ENCODE measurements around the gene ARRB1.
"Not testable (repeated sequence)": the region's sequence is repeated elsewhere in the genome, so short reads cannot be mapped to it uniquely, and the experiment has no call there.

The ARRB1 gene

DNA sequence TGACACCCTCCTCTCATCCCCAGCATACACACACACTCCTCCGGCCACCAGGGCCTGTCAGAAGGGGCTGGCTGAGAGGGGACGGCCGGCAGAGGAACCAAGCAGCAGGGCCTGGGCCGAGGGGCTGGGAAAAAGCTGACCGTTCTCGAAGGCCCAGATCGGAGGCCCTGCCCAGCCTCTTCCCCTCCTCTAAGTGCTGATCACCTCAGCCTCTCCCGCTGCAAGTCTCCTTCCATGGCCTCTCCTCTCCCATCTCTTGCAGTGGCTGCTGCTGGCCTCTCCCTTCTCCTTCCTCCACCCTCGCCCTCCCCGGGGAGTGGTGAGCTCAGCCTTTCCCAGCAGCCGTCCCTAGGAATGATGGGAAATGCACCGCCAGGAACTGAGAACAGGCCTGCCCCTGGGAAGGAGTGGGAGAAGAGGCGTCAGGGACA, 39.6 kb downstream of the ARRB1 start:
- Histone ChIP-seq H3K4me3 (ENCODE audit: low read length) (no peak overlapping the region), H3K9me3 (ENCODE audit: control insufficient read depth, insufficient read depth, low read length) (no peaks in the 10 kb centered on the region), H3K27ac (ENCODE audit: low read length) (no peak overlapping the region), H3K4me1 (ENCODE audit: control insufficient read depth, insufficient read depth, low read length) (no peaks in the 10 kb centered on the region), H3K27me3 (ENCODE audit: control insufficient read depth, insufficient read depth, low read length) (no peaks in the 10 kb centered on the region), H3K36me3 (ENCODE audit: control insufficient read depth, insufficient read depth, low read length) (no peaks in the 10 kb centered on the region)
- no peak for DNase-seq (ENCODE audit: low read depth, low spot score)
- WGBS (ENCODE audit: insufficient coverage, insufficient read length): no CpG with 5 or more reads among the region's 13 CpGs

DNA sequence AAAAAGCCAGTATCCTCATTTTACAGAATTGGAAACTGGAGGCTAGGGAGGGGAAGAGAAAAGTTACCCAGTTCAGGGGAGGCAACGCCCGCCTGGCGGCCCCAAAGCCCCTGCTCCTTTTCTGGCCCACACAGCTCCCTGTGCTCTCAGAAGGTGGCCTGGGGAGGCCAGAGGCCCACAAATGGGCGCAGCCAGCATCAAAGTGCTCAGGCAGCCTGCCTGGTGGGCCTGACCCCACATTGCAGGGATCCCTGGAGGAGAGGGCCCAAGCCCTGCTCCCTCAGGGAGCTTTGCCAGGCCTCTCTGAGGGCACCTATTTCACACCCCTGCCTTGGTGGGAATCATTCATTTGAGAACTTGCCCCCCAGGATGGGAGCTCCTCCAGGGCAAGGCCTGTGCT, 42.5 kb downstream of the ARRB1 start:
- no peak overlapping the region for H3K4me3 ChIP-seq (ENCODE audit: low read length)
- no peaks in the 10 kb centered on the region for H3K36me3 ChIP-seq (ENCODE audit: control insufficient read depth, insufficient read depth, low read length)
- no CpG with 5 or more reads among the region's 4 CpGs for WGBS (ENCODE audit: insufficient coverage, insufficient read length)
- no peak overlapping the region for H3K27ac ChIP-seq (ENCODE audit: low read length)
- H3K4me1 ChIP-seq (ENCODE audit: control insufficient read depth, insufficient read depth, low read length): peaks cover 2% of the 10 kb centered on the region; the same call in 1 of the 2 replicates
- DNase-seq (ENCODE audit: low read depth, low spot score): no peak
- H3K9me3 ChIP-seq (ENCODE audit: control insufficient read depth, insufficient read depth, low read length): no peaks in the 10 kb centered on the region
- no peaks in the 10 kb centered on the region for H3K27me3 ChIP-seq (ENCODE audit: control insufficient read depth, insufficient read depth, low read length)

DNA sequence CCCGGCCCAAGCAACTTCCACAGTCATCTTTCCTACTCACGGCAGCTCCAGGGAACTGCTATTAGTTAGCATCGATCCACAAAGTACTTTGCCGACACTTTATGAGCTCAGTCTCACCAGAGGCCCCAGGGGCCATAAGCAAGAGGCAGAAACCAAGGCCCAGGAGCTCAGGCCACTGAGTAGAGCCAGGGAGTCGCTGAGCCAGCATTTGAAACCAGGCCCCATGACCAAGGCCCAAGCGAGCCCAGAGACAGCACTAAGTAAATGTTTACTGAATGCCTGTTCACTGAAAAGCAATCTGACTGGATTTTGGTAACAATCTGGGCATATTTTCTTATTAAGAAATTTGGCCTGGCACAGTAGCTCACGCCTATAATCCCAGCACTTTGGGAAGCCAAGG, 43.3 kb downstream of the ARRB1 start:
- no CpG with 5 or more reads among the region's 7 CpGs for WGBS (ENCODE audit: insufficient coverage, insufficient read length)
- Histone ChIP-seq H3K4me1 (ENCODE audit: control insufficient read depth, insufficient read depth, low read length) (peaks cover 6% of the 10 kb centered on the region), H3K27me3 (ENCODE audit: control insufficient read depth, insufficient read depth, low read length) (no peaks in the 10 kb centered on the region), H3K4me3 (ENCODE audit: low read length) (no peak overlapping the region), H3K36me3 (ENCODE audit: control insufficient read depth, insufficient read depth, low read length) (no peaks in the 10 kb centered on the region), H3K27ac (ENCODE audit: low read length) (no peak overlapping the region), H3K9me3 (ENCODE audit: control insufficient read depth, insufficient read depth, low read length) (no peaks in the 10 kb centered on the region)
- DNase-seq (ENCODE audit: low read depth, low spot score): no peak

DNA sequence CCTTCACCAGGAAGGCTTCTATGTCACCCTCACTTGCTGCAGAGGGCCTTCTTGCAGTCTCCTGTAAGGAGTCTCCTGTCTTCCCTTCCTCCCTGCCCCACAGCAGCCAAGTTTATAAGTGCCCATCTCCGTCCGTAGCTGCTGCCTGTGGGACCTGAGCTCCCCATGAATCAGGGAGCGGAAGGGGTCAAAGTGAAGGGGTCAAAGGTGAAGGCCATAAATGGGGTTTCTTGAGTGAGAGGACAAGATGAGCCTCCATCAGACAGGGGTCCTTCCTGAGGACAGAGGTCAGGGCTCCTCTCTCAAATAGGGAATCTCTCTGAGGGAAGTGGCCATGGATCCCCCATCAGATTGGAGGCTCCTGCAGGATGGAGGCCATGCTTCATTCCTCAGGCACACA, 44.4 kb downstream of the ARRB1 start:
- Histone ChIP-seq H3K36me3 (ENCODE audit: control insufficient read depth, insufficient read depth, low read length) (no peaks in the 10 kb centered on the region), H3K4me1 (ENCODE audit: control insufficient read depth, insufficient read depth, low read length) (peaks cover 6% of the 10 kb centered on the region), H3K27me3 (ENCODE audit: control insufficient read depth, insufficient read depth, low read length) (no peaks in the 10 kb centered on the region), H3K4me3 (ENCODE audit: low read length) (no peak overlapping the region), H3K27ac (ENCODE audit: low read length) (no peak overlapping the region), H3K9me3 (ENCODE audit: control insufficient read depth, insufficient read depth, low read length) (no peaks in the 10 kb centered on the region)
- DNase-seq (ENCODE audit: low read depth, low spot score): no peak
- no CpG with 5 or more reads among the region's 3 CpGs for WGBS (ENCODE audit: insufficient coverage, insufficient read length)

- Histone ChIP-seq H3K27ac (ENCODE audit: low read length) (no peak overlapping the region), H3K4me1 (ENCODE audit: control insufficient read depth, insufficient read depth, low read length) (peaks cover 6% of the 10 kb centered on the region), H3K9me3 (ENCODE audit: control insufficient read depth, insufficient read depth, low read length) (no peaks in the 10 kb centered on the region), H3K27me3 (ENCODE audit: control insufficient read depth, insufficient read depth, low read length) (no peaks in the 10 kb centered on the region), H3K4me3 (ENCODE audit: low read length) (no peak overlapping the region), H3K36me3 (ENCODE audit: control insufficient read depth, insufficient read depth, low read length) (no peaks in the 10 kb centered on the region)
- no peak for DNase-seq (ENCODE audit: low read depth, low spot score)
- WGBS (ENCODE audit: insufficient coverage, insufficient read length): no CpG with 5 or more reads among the region's 10 CpGs
Measured at GRCh38 chr11:75306529-75306928, 44.9 kb downstream of the ARRB1 start.

- Histone ChIP-seq H3K4me1 (ENCODE audit: control insufficient read depth, insufficient read depth, low read length) (peaks cover 6% of the 10 kb centered on the region), H3K27me3 (ENCODE audit: control insufficient read depth, insufficient read depth, low read length) (no peaks in the 10 kb centered on the region), H3K9me3 (ENCODE audit: control insufficient read depth, insufficient read depth, low read length) (no peaks in the 10 kb centered on the region), H3K4me3 (ENCODE audit: low read length) (no peak overlapping the region), H3K36me3 (ENCODE audit: control insufficient read depth, insufficient read depth, low read length) (no peaks in the 10 kb centered on the region), H3K27ac (ENCODE audit: low read length) (no peak overlapping the region)
- no peak for DNase-seq (ENCODE audit: low read depth, low spot score)
- no CpG with 5 or more reads among the region's 6 CpGs for WGBS (ENCODE audit: insufficient coverage, insufficient read length)
Measured at GRCh38 chr11:75305993-75306392, 45.5 kb downstream of the ARRB1 start.

GRCh38 chr11:75305452-75305851, 46.0 kb downstream of the ARRB1 start:
- no peak overlapping the region for H3K27ac ChIP-seq (ENCODE audit: low read length)
- H3K4me3 ChIP-seq (ENCODE audit: low read length): no peak overlapping the region
- H3K9me3 ChIP-seq (ENCODE audit: control insufficient read depth, insufficient read depth, low read length): no peaks in the 10 kb centered on the region
- no peaks in the 10 kb centered on the region for H3K27me3 ChIP-seq (ENCODE audit: control insufficient read depth, insufficient read depth, low read length)
- no peaks in the 10 kb centered on the region for H3K36me3 ChIP-seq (ENCODE audit: control insufficient read depth, insufficient read depth, low read length)
- WGBS (ENCODE audit: insufficient coverage, insufficient read length): no CpG with 5 or more reads among the region's 3 CpGs
- DNase-seq (ENCODE audit: low read depth, low spot score): no peak
- peaks cover 6% of the 10 kb centered on the region for H3K4me1 ChIP-seq (ENCODE audit: control insufficient read depth, insufficient read depth, low read length)

- H3K27me3 ChIP-seq (ENCODE audit: control insufficient read depth, insufficient read depth, low read length); H3K27ac ChIP-seq (ENCODE audit: low read length); DNase-seq (ENCODE audit: low read depth, low spot score); H3K4me1 ChIP-seq (ENCODE audit: control insufficient read depth, insufficient read depth, low read length); H3K4me3 ChIP-seq (ENCODE audit: low read length); H3K9me3 ChIP-seq (ENCODE audit: control insufficient read depth, insufficient read depth, low read length); H3K36me3 ChIP-seq (ENCODE audit: control insufficient read depth, insufficient read depth, low read length): not testable (repeated sequence)
- WGBS (ENCODE audit: insufficient coverage, insufficient read length): no CpG with 5 or more reads among the region's 4 CpGs
Measured at GRCh38 chr11:75304941-75305340, 46.5 kb downstream of the ARRB1 start.

DNA sequence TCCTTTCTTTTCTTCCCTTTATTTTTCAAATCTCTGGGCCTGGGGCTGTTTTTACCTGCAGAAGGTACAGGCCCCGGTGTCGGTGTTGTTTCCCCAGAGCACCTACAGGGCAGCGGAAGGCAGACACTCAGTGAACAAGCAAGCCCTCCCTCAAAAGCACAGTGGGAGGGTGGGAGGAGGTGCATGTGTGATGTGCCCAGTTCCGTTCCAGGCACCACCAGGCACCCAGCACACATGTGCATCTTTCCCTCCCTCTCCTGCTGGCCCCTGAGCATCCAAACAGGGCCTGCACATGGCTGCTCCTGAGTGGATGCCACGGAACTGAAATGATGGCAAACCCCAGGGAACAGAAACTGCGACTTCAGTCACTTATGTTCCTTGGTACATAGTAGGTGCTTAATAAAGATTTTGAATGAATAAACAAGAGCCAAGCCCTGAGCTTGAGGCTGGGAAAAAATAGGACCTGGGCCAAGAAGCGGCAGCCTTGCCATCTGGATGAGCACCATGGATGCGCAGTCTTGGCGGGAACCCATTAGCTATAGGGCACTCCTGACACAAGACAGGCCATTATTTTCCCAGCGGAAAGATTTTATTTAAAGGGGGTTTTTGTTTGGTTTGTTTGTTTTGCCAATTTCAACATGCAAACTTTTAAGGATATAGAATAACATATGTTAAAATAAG, 47.8 kb downstream of the ARRB1 start:
- Histone ChIP-seq H3K36me3 (ENCODE audit: control insufficient read depth, insufficient read depth, low read length) (no peaks in the 10 kb centered on the region), H3K4me3 (ENCODE audit: low read length) (no peak overlapping the region), H3K4me1 (ENCODE audit: control insufficient read depth, insufficient read depth, low read length) (peaks cover 6% of the 10 kb centered on the region), H3K27me3 (ENCODE audit: control insufficient read depth, insufficient read depth, low read length) (no peaks in the 10 kb centered on the region), H3K27ac (ENCODE audit: low read length) (no peak overlapping the region), H3K9me3 (ENCODE audit: control insufficient read depth, insufficient read depth, low read length) (no peaks in the 10 kb centered on the region)
- WGBS (ENCODE audit: insufficient coverage, insufficient read length): no CpG with 5 or more reads among the region's 10 CpGs
- no peak for DNase-seq (ENCODE audit: low read depth, low spot score)

- no peaks in the 10 kb centered on the region for H3K36me3 ChIP-seq (ENCODE audit: control insufficient read depth, insufficient read depth, low read length)
- DNase-seq (ENCODE audit: low read depth, low spot score): no peak
- WGBS (ENCODE audit: insufficient coverage, insufficient read length): no CpG with 5 or more reads among the region's 4 CpGs
- no peaks in the 10 kb centered on the region for H3K27me3 ChIP-seq (ENCODE audit: control insufficient read depth, insufficient read depth, low read length)
- no peak overlapping the region for H3K27ac ChIP-seq (ENCODE audit: low read length)
- peaks cover 6% of the 10 kb centered on the region for H3K4me1 ChIP-seq (ENCODE audit: control insufficient read depth, insufficient read depth, low read length)
- no peak overlapping the region for H3K4me3 ChIP-seq (ENCODE audit: low read length)
- H3K9me3 ChIP-seq (ENCODE audit: control insufficient read depth, insufficient read depth, low read length): no peaks in the 10 kb centered on the region
Measured at GRCh38 chr11:75302371-75302770, 49.1 kb downstream of the ARRB1 start.

DNA sequence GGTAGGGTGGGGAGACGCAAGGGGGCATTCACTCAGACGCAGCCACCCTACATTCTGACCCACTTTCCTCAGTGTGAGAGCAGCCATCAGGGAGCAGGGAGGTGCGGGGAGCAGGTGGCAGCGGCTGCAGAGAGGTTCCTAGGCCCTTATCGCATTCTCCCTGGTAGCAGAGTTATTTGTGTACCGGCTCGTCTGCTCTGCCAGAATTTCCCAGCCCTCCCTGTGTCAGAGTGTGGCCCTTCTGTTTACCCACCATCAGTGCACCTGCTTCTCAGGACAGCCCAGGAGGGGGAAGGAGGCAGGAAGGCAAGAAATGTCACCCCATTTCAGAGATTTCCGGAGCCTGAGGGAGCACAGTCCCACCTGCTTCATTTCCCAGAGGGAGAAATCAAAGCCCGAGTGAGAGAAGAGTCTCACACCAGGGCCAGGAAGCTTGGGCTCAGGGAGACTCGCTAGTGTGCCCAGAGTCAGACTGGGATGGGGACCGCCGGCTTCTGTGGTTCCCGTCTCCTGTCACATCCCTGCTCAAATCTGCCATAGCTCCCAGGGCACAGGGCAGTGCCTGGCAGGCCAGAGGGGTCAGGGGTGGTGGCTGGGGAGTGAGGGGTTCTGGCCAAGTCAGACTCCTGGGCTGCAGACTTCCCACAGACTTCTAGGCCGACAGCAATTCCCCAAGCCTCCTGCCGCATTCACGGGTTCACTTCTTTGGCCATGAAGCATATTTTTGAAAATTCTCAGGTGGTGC, 49.7 kb downstream of the ARRB1 start:
- WGBS (ENCODE audit: insufficient coverage, insufficient read length): no CpG with 5 or more reads among the region's 16 CpGs
- Histone ChIP-seq H3K9me3 (ENCODE audit: control insufficient read depth, insufficient read depth, low read length) (no peaks in the 10 kb centered on the region), H3K27ac (ENCODE audit: low read length) (no peak overlapping the region), H3K36me3 (ENCODE audit: control insufficient read depth, insufficient read depth, low read length) (no peaks in the 10 kb centered on the region), H3K27me3 (ENCODE audit: control insufficient read depth, insufficient read depth, low read length) (no peaks in the 10 kb centered on the region), H3K4me3 (ENCODE audit: low read length) (no peak overlapping the region), H3K4me1 (ENCODE audit: control insufficient read depth, insufficient read depth, low read length) (peaks cover 6% of the 10 kb centered on the region)
- DNase-seq (ENCODE audit: low read depth, low spot score): no peak

Measured in iPS DF 6.9 (cell line).